GM21423 (cell line): ENCODE results near the gene ADPRH.
"Not testable (repeated sequence)": the region's sequence is repeated elsewhere in the genome, so short reads cannot be mapped to it uniquely, and the experiment has no call there.

Source experiments
- ATAC-seq: cut with Tn5 transposase; IDR thresholded peaks from one replicate; pipeline ENCODE4 v1.9.1; 2021; ENCODE audit warnings: mild to moderate bottlenecking, moderate library complexity; ENCODE audit not compliant: unreplicated experiment

ADPRH gene

GRCh38 chr3:119579366-119580066, at the start of gene ADPRH:
ADPRH (plus strand) TSS chr3:119579492; CDS start chr3:119582170, 2,678 bp downstream.
- ATAC-seq: peak; percentile 66

- no peak for ATAC-seq
Measured at GRCh38 chr3:119529883-119530282, 49.4 kb upstream of the ADPRH start.

- ATAC-seq: no peak
Measured at GRCh38 chr3:119530456-119530855, 48.8 kb upstream of the ADPRH start.

GRCh38 chr3:119531151-119531550, 48.1 kb upstream of the ADPRH start:
- ATAC-seq: no peak

- no peak for ATAC-seq
Measured at GRCh38 chr3:119534296-119534695, 45.0 kb upstream of the ADPRH start.

DNA sequence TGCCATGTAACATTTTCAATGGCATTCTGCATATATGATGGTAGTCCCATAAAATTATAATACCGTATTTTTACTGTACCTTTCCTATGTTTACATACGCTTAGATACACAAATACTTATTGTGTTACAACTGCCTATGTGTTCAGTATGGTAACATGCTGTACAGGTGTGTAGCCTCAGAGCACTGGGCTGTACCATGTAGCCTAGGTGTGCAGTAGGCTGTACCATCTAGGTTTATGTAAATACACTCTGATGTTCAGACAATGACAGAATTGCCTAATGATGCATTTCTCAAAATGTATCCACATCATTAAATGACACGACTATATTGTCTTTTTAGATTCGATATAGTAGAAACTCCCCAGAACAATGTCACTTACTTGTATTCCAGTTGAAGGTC, 42.5 kb upstream of the ADPRH start:
- no peak for ATAC-seq

GRCh38 chr3:119538772-119539171, 40.5 kb upstream of the ADPRH start:
- ATAC-seq: no peak

- no peak for ATAC-seq
Measured at GRCh38 chr3:119541547-119541946, 37.7 kb upstream of the ADPRH start.

GRCh38 chr3:119542168-119542767, 37.0 kb upstream of the ADPRH start:
- peak; percentile 45 for ATAC-seq

DNA sequence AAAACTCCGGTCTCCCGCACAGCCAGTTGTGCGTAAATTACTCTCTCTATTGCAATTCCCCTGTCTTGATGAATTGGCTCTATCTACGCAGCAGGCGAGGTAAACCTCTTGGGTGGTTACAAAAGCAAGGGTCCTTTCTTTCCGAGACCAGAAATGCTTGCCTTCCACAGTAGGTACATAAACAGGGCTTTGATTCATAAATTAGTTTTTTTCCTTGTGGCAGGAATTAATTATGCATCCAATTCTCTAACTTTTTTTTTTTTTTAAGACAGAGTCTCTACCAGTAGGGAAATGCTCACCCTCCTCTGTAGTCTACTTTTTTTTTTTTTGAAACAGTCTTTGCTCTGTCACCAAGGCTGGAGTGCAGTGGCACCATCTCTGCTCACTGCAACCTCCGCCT, 36.1 kb upstream of the ADPRH start:
- ATAC-seq: no peak

DNA sequence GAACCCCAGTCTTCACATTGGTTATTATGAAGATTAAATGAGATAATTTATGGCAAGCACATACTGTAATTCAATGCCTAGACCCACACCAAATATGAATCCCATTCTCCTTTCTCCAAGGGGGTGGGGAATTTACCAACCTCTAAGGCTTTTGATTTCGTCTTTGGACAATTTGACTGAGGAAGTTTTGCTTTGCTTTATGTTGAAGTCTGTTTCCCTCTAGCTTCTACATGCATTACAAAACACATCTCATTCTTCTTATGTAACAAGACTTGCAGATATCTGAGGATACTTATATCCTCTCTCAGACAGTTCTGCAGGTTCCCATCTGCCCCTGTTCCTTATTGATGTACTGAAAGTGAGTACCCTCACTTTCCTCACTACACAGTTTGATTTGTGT, 32.1 kb upstream of the ADPRH start:
- no peak for ATAC-seq

DNA sequence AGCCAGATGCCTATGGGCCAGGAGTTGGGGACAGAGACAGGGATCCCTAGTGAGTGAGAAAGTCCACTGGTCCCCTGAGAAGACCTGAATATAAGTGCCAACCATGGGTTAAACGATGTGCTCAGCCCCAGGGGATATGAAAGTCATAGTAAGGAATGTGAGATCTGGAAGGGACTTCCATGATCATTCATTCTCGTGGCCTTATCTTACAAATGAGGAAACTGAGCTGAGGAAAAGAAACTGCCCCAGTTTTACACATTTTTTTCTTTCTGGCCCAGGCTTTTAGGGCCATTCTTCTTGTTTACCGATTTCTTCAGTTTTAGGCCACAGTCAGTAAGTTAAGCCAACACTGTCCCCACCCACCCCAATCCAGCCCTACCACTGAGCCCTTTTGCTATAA, 31.0 kb upstream of the ADPRH start:
- no peak for ATAC-seq

- ATAC-seq: peak; percentile 31
Measured at GRCh38 chr3:119550192-119550910, 28.9 kb upstream of the ADPRH start.

DNA sequence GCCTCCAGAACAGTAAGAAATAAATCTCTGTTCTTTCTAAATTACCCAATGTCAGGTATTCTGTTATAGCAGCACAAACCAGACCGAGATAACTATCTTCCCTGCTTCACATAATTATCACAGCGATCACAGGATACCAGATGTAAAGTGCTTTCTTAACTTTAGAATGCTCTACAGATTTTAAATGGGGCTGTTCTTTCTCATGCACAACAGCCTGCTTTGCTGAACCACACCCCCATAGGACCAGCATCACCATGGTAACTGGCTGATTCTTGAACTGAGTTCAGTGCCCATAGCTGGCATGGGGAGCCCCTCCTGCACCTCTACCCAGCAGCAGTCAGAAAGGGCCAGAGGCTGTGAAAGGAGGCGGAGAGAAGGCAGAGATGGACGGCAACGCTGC, 27.7 kb upstream of the ADPRH start:
- no peak for ATAC-seq

DNA sequence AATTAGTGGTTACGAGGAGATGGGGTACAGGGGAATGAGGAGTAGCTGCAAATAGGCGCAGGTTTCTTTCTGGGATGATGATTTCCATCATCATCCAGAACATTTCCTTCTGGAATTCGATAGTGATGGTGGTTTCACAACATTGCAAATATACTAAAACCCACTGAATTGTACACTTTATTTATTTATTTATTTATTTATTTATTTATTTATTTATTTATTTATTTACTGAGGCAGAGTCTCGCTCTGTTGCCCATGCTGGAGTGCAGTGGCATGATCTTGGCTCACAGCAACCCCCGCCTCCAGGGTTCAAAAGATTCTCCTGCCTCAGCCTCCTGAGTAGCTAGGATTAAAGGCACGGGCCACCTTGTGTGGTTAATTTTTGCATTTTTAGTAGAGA, 26.4 kb upstream of the ADPRH start:
- ATAC-seq: not testable (repeated sequence)

- ATAC-seq: no peak
Measured at GRCh38 chr3:119553823-119554415, 25.4 kb upstream of the ADPRH start.

- no peak for ATAC-seq
Measured at GRCh38 chr3:119555309-119555735, 24.0 kb upstream of the ADPRH start.

DNA sequence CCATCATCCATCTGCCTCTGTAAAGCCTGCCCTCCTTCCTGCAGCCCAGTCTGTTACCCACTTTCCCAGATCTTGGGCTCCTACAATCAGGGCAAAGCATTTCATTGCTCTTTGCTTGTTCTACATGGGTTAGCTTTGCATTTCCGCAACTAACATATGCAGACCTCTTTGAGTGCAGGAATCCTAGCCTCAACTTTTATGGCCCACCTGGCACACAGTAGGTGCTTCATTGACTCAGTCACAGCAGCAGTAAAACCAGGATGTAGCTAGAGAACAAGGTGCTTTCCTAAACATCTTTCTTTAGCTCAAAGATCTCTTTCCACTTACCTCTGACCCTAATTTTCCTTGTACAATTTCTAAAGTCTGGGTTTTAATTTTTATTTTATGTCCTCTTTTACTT, 23.4 kb upstream of the ADPRH start:
- no peak for ATAC-seq

DNA sequence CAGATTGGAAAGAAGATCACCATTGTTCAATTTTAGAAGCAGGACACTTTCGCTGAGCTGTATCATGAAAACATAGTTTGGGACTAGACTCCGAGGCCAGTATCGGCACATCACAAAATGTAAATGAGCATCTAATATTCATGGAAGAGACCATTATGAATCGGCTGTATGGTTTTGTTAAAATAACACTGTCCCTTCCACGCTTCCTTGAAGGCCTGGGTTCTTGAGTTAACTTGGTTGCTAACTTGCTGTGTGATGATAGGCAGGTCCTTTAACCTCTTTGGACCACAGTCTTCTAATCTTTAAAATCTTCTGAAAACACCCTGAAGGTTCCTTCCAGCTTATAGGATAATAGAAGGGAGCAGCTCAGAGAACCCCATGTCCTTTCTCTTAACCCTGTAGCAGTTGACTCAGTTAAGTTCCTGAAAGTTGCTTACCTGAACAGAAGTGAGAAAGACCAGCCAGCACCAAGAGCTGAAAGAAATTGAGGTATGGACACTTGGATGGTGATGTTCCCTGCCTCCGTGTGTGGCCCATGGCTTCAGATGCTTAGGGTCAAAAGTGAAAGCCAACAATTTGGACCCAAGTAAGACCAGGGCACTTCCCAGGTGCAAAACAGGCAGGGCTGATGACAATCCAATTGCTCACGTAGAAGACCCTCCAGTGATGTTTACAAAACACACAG, 22.0 kb upstream of the ADPRH start:
- ATAC-seq: no peak

GRCh38 chr3:119557877-119558269, 21.4 kb upstream of the ADPRH start:
- ATAC-seq: no peak
